ENCODE data around the gene GRK5. TPM values are rescaled to one million over a fixed set of nuclear protein-coding genes. Genes with fewer than 3 reads are reported as not detected.

Gene GRK5
- total RNA-seq, 2 donors from 2014 or later, result 3.4 to 4.9 TPM

- Histone ChIP-seq H3K27ac (no peak overlapping the region), H3K4me1 (peaks cover 17% of the 10 kb centered on the region), H3K4me3 (no peak overlapping the region)
Measured at GRCh38 chr10:119350502-119351097, 143.2 kb downstream of the GRK5 start.

GRCh38 chr10:119351189-119351588, 143.8 kb downstream of the GRK5 start:
- H3K36me3 ChIP-seq (replicated peaks in 1 of 2; ENCODE audit: insufficient read depth in 1 of 2, low read depth in 2 of 2), result no peaks in the 10 kb centered on the region
- DNase-seq (no peak), ATAC-seq (no peak)
- TF ChIP-seq CTCF (IDR thresholded peaks at IDR 0.05), result no peak
- no peak for TF ChIP-seq POLR2A (IDR thresholded peaks at IDR 0.05)
- intact Hi-C loops (cut with DNase I), result no loop called here
- H3K4me1 ChIP-seq, result peaks cover 17% of the 10 kb centered on the region
- H3K27me3 ChIP-seq, result no peaks in the 10 kb centered on the region
- peaks cover 0 to 3% (median 0%) of the 10 kb centered on the region in 3 donors for H3K9me3 ChIP-seq
- WGBS, 2 donors, result 89 to 94% methylated on average over 4 of the region's 4 CpGs
- no peak overlapping the region for H3K27ac ChIP-seq
- no peak overlapping the region for H3K4me3 ChIP-seq

More at GRCh38 chr10:119350502-119351097, 143.2 kb downstream of the GRK5 start:
- H3K9me3 ChIP-seq, result no peaks in the 10 kb centered on the region
- ATAC-seq (no peak), DNase-seq (no peak)
- H3K36me3 ChIP-seq (replicated peaks in 1 of 2; ENCODE audit: insufficient read depth in 1 of 2, low read depth in 2 of 2), result no peaks in the 10 kb centered on the region
- TF ChIP-seq CTCF (IDR thresholded peaks at IDR 0.05) (no peak), POLR2A (IDR thresholded peaks at IDR 0.05) (no peak)
- 30 to 35% methylated on average over 8 of the region's 8 CpGs for WGBS, 2 donors
- no peaks in the 10 kb centered on the region for H3K27me3 ChIP-seq
- intact Hi-C loops (cut with DNase I), result no loop called here

GRCh38 chr10:119352042-119352441, 144.7 kb downstream of the GRK5 start:
- no peak overlapping the region for H3K4me3 ChIP-seq
- no peak for ATAC-seq
- DNase-seq, result no peak
- TF ChIP-seq POLR2A (IDR thresholded peaks at IDR 0.05) (no peak), CTCF (IDR thresholded peaks at IDR 0.05) (no peak)
- H3K36me3 ChIP-seq (replicated peaks in 1 of 2; ENCODE audit: insufficient read depth in 1 of 2, low read depth in 2 of 2), result no peaks in the 10 kb centered on the region
- H3K27me3 ChIP-seq, result no peaks in the 10 kb centered on the region
- peaks cover 17% of the 10 kb centered on the region for H3K4me1 ChIP-seq
- H3K9me3 ChIP-seq, result peaks cover 0 to 8% (median 0%) of the 10 kb centered on the region in 3 donors
- 90 to 95% methylated on average over 2 of the region's 2 CpGs for WGBS, 2 donors
- intact Hi-C loops (cut with DNase I), result no loop called here
- no peak overlapping the region for H3K27ac ChIP-seq

- DNase-seq, result no peak
- TF ChIP-seq CTCF (IDR thresholded peaks at IDR 0.05) (no peak), POLR2A (IDR thresholded peaks at IDR 0.05) (no peak)
- no peak for ATAC-seq
- WGBS, 2 donors, result 83 to 91% methylated on average over 2 to 6 of the region's 6 CpGs
- Histone ChIP-seq H3K4me1 (peaks cover 17% of the 10 kb centered on the region), H3K4me3 (no peak overlapping the region), H3K27ac (no peak overlapping the region), H3K9me3 (peaks cover 0 to 8% (median 0%) of the 10 kb centered on the region in 3 donors), H3K27me3 (no peaks in the 10 kb centered on the region), H3K36me3 (replicated peaks in 1 of 2; ENCODE audit: insufficient read depth in 1 of 2, low read depth in 2 of 2) (no peaks in the 10 kb centered on the region)
- intact Hi-C loops (cut with DNase I), result no loop called here
Measured at GRCh38 chr10:119352807-119353206, 145.4 kb downstream of the GRK5 start.

GRCh38 chr10:119353421-119353820, 146.1 kb downstream of the GRK5 start:
- 91 to 94% methylated on average over 2 of the region's 2 CpGs for WGBS, 2 donors
- H3K27ac ChIP-seq, result no peak overlapping the region
- no peaks in the 10 kb centered on the region for H3K36me3 ChIP-seq (replicated peaks in 1 of 2; ENCODE audit: insufficient read depth in 1 of 2, low read depth in 2 of 2)
- peaks cover 17% of the 10 kb centered on the region for H3K4me1 ChIP-seq
- TF ChIP-seq CTCF (IDR thresholded peaks at IDR 0.05) (no peak), POLR2A (IDR thresholded peaks at IDR 0.05) (no peak)
- DNase-seq (no peak), ATAC-seq (no peak)
- H3K27me3 ChIP-seq, result no peaks in the 10 kb centered on the region
- intact Hi-C loops (cut with DNase I), result no loop called here
- H3K4me3 ChIP-seq, result no peak overlapping the region
- H3K9me3 ChIP-seq, result peaks cover 0 to 8% (median 0%) of the 10 kb centered on the region in 3 donors
